Glutamatergic neuron (in vitro differentiated cells): ENCODE results near the gene KIF13A. TPM values are rescaled to one million over a fixed set of nuclear protein-coding genes. Genes with fewer than 3 reads are reported as not detected.
"Not testable (repeated sequence)": the region's sequence is repeated elsewhere in the genome, so short reads cannot be mapped to it uniquely, and the experiment has no call there.

Experiments used
- DNase-seq: peaks from one replicate; pipeline ENCODE4 v3.0.0; 2022
- H3K27ac Mint-ChIP-seq: one replicate; pipeline ENCODE4 v1.8.0; 2020; ENCODE audit warnings: mild to moderate bottlenecking, mixed read lengths, inconsistent platforms; ENCODE audit not compliant: unreplicated experiment
- H3K27me3 Mint-ChIP-seq: one replicate; pipeline ENCODE4 v1.8.0; 2020; ENCODE audit warnings: mild to moderate bottlenecking, moderate library complexity, mixed read lengths, inconsistent platforms; ENCODE audit not compliant: unreplicated experiment
- H3K36me3 Mint-ChIP-seq: one replicate; pipeline ENCODE4 v1.8.0; 2020; ENCODE audit warnings: mild to moderate bottlenecking, mixed read lengths, inconsistent platforms; ENCODE audit not compliant: unreplicated experiment
- H3K4me1 Mint-ChIP-seq: one replicate; pipeline ENCODE4 v1.8.0; 2020; ENCODE audit warnings: mild to moderate bottlenecking, low read depth, mixed read lengths, inconsistent platforms; ENCODE audit not compliant: unreplicated experiment
- H3K4me3 Mint-ChIP-seq: one replicate; pipeline ENCODE4 v1.8.0; 2020; ENCODE audit warnings: mild to moderate bottlenecking, mixed read lengths, inconsistent platforms; ENCODE audit not compliant: unreplicated experiment
- H3K9me3 Mint-ChIP-seq: one replicate; pipeline ENCODE4 v1.8.0; 2020; ENCODE audit warnings: mild to moderate bottlenecking, moderate library complexity, mixed read lengths, inconsistent platforms; ENCODE audit not compliant: unreplicated experiment
- CTCF ChIP-seq: fragments of 200-600 bp; sonication (generic); IDR thresholded peaks from one replicate; pipeline ENCODE4 v1.5.0; 2021; ENCODE audit not compliant: partially characterized antibody, unreplicated experiment
- total RNA-seq: library from RNA; stranded (reverse); fragmentation: NEBNext Ultra II Directional; extraction: Animal tissue kit (Norgen Biotek cat#: 25700); gene quantifications from one replicate; pipeline ENCODE4 v1.2.1, GENCODE V29; 2021; ENCODE audit not compliant: unreplicated experiment

KIF13A gene
- total RNA-seq, 1 donor from 2014 or later = 26.7 TPM

- DNase-seq = no peak
- H3K4me3 Mint-ChIP-seq = no peak overlapping the region
- no peaks in the 10 kb centered on the region for H3K9me3 Mint-ChIP-seq
- no peak overlapping the region for H3K27ac Mint-ChIP-seq
- H3K4me1 Mint-ChIP-seq = peaks cover 11% of the 10 kb centered on the region
- no peak for TF ChIP-seq CTCF
- H3K27me3 Mint-ChIP-seq = no peaks in the 10 kb centered on the region
- no peaks in the 10 kb centered on the region for H3K36me3 Mint-ChIP-seq
Measured at GRCh38 chr6:17859846-17860245, 127.6 kb downstream of the KIF13A start.

- Mint-ChIP-seq H3K4me1 (peaks cover 3% of the 10 kb centered on the region), H3K4me3 (no peak overlapping the region), H3K9me3 (no peaks in the 10 kb centered on the region), H3K27ac (no peak overlapping the region), H3K27me3 (no peaks in the 10 kb centered on the region), H3K36me3 (no peaks in the 10 kb centered on the region)
- TF ChIP-seq CTCF = no peak
- DNase-seq = no peak
Measured at GRCh38 chr6:17858584-17858983, 128.9 kb downstream of the KIF13A start.

GRCh38 chr6:17857188-17857587, 130.2 kb downstream of the KIF13A start:
- H3K27ac Mint-ChIP-seq = peak overlapping the region; percentile 1
- not testable (repeated sequence) for H3K4me1 Mint-ChIP-seq

GRCh38 chr6:17856306-17856705, 131.1 kb downstream of the KIF13A start:
- peaks cover under 1% of the 10 kb centered on the region for H3K4me1 Mint-ChIP-seq
- H3K27me3 Mint-ChIP-seq = no peaks in the 10 kb centered on the region
- no peaks in the 10 kb centered on the region for H3K36me3 Mint-ChIP-seq
- H3K27ac Mint-ChIP-seq = no peak overlapping the region
- no peaks in the 10 kb centered on the region for H3K9me3 Mint-ChIP-seq
- H3K4me3 Mint-ChIP-seq = no peak overlapping the region
- DNase-seq = no peak
- no peak for TF ChIP-seq CTCF

More at GRCh38 chr6:17857188-17857587, 130.2 kb downstream of the KIF13A start:
- not testable (repeated sequence) for H3K36me3 Mint-ChIP-seq, DNase-seq, H3K9me3 Mint-ChIP-seq, H3K4me3 Mint-ChIP-seq, H3K27me3 Mint-ChIP-seq

- no peaks in the 10 kb centered on the region for H3K4me1 Mint-ChIP-seq
- no peaks in the 10 kb centered on the region for H3K27me3 Mint-ChIP-seq
- no peak for TF ChIP-seq CTCF
- H3K36me3 Mint-ChIP-seq = no peaks in the 10 kb centered on the region
- DNase-seq = no peak
- no peak overlapping the region for H3K4me3 Mint-ChIP-seq
- H3K27ac Mint-ChIP-seq = no peak overlapping the region
- no peaks in the 10 kb centered on the region for H3K9me3 Mint-ChIP-seq
Measured at GRCh38 chr6:17855381-17855780, 132.1 kb downstream of the KIF13A start.

GRCh38 chr6:17853533-17853932, 133.9 kb downstream of the KIF13A start:
- DNase-seq = no peak
- TF ChIP-seq CTCF = no peak
- H3K36me3 Mint-ChIP-seq = no peaks in the 10 kb centered on the region
- H3K9me3 Mint-ChIP-seq = no peaks in the 10 kb centered on the region
- H3K27ac Mint-ChIP-seq = no peak overlapping the region
- H3K4me1 Mint-ChIP-seq = no peaks in the 10 kb centered on the region
- H3K4me3 Mint-ChIP-seq = no peak overlapping the region
- H3K27me3 Mint-ChIP-seq = no peaks in the 10 kb centered on the region
